Right renal cortex interstitium (tissue), 3 donors: ENCODE results near the gene SNN. TPM values are rescaled to one million over a fixed set of nuclear protein-coding genes. Genes with fewer than 3 reads are reported as not detected.
A peak's percentile ranks its signal among the peaks of the same experiment; 100 is the strongest.

ENCODE experiments used
- DNase-seq, 3 donors: peaks; one replicate each; pipeline ENCODE4 v3.0.0-alpha.2; 2013; ENCODE audit warnings: low read depth in 3 of 3, low spot score in 2 of 3
- polyA plus RNA-seq, 3 donors: library from polyadenylated mRNA; unstranded; fragments of 120-200 nt; gene quantifications; one replicate each; pipeline ENCODE4 v1.2.1, GENCODE V29; 2013; ENCODE audit not compliant: insufficient read length in 3 of 3

Gene SNN
- polyA plus RNA-seq = 10 to 100 TPM; 37.9 to 41.3 (median 38.1) TPM

GRCh38 chr16:11667824-11668622 is at the start of gene SNN:
Gene SNN (plus strand): TSS chr16:11668455. CDS start chr16:11676060, 7,605 bp downstream.
- peak in 2 of 3 donors; percentile 62 to 75 for DNase-seq

GRCh38 chr16:11619327-11619851 is 48.9 kb upstream of the SNN start:
- DNase-seq = no peak

DNA sequence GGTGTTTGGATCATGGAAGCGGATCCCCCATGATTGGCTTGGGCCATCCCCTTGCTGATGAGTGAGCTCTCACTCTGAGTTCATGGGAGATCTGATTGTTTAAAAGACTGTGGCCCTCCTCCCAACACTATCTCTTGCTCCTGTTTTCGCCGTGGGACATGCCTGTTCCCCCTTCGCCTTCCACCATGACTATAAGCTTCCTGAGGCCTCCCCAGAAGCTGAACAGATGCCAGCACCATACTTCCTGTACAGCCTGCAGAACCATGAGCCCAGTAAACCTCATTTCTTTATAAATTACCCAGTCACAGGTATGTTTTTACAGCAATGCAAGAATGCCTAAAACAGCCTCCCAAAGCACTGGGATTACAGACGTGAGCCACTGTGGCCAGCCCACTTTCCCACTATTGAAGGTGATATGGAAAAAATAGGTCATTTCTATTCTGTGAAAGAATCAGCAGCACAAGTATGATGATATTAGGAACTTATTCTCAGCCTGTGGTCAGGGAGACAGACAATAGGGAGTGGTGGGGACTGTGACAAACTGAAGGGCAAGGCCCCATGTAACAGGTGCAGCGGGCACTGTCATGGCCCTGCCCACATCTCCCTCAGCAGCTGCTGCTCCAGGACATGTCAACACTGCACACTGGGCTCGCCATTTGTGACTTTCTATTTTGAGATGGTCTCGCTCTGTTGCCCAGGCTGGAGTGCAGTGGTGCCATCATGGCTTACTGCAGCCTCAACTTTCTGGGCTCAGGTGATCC is 47.8 kb upstream of the SNN start:
- DNase-seq = no peak

DNA sequence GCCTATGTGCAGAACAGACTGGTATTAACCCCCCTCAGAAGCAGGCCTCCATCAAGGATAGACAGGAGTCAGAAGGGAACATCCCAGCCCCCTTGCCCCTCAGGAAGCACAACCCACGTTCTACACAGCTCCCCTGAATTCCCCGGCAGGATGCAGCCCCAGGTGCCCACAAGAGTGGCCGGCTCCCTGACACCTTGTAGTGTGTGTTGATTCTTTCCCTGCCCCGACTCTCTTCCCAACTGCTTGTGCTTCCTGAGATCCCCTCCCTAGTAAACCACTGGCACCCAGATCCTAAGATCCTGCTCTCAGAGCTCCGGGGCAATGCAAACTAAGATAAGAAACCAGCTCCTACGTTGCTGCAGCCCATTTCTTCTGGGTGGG is 46.7 kb upstream of the SNN start:
- DNase-seq = no peak

GRCh38 chr16:11621920-11622651 is 46.2 kb upstream of the SNN start:
- DNase-seq = no peak

DNA sequence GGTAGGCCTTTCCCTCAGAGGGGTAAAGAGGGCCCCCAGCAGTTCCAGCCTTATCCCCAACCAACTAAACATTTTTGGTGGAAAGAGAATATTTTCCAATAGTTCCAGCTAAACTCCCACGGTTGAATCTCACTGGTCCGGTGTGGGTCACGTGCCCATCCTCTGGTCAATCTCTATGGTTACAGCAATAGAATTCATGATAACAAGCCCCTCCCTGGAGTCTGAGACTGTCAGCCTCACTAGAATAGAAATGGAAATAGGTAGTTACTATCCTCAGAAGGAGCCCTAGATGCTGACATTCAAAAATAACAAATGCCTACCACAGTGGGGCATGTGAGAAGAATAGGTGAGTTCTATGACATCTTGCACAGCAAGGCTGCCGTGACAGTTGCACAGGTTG is 44.0 kb upstream of the SNN start:
- no peak for DNase-seq

DNA sequence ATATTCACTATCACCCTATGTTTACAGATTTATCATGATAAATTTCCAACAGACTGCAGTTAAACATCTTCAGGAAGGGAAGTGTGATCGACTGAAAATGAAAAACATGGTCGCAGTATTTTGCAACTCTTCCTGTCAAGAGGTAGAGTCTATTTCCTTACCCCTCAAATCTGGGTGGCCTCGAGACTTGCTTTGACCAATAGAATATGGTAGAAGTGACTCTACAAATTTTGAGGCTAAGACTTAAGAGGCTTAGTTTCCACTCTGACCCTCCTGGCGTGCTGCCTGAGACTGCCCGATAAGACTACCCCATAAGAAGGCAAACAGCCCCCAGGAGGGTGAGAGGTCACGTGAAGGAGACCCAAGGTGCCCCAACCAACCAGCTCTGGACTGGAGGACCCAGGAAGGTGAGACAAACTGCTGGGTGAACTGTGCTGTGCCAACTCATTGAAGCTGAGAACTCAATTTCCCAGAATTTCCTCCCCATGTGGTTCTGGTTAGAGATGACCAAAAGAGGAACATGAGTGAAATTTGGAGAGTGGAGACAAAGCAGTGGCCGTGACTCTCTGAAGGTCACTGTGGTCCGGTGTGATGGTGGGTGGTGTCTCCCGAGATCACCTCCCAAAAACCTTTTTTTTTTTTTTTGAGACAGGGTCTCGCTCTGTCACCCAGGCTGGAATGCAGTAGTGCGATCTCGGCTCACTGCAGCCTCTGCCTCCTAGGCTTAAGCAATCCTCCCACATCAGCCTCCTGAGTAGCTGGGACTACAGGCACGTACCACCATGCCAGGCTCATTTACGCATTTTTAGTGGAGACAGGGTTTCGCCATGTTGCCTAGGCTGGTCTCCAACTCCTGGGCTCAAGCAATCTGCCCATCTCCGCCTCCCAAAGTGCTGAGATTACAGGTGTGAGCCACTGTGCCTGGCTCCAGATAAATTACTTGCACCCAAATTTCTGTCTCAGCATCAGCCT is 43.3 kb upstream of the SNN start:
- no peak for DNase-seq

DNA sequence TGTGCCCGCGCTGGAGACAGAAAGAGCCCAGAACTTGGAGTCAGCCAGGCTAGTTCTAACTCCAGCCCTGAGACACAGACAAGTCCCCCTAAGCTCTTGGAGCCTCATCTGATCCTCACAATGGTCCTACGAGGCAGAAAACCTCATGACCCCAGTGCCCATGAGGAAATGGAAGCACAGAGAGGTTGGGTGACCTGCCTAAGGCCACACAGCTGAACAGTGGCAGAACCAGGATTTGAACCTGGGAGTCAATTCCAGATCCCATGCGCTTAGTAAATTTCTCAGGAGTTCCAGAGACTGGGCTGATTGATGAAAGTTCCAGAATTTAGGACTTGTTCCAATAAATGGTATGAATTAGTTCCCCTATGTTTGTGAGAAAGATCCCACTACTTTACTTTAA is 42.5 kb upstream of the SNN start:
- no peak for DNase-seq

- no peak for DNase-seq
These were observed 41.5 kb upstream of the SNN start for GRCh38 chr16:11626657-11627291.

DNA sequence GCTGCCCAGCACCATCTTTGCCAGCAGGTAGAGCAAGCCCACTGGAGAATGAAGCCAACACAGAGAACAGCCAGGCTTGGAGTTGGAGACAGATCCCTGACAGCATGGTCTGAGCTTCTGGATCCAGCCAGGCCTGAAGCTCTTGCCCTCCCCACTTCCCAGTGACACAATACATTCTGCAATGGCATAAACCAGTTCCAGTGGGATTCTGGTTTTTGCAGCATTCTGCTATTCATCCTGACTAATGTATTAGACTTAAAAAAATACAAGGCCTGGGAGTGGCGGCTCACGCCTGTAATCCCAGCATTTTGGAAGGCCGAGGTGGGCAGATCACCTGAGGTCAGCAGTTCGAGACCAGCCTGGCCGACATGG is 41.0 kb upstream of the SNN start:
- no peak for DNase-seq

DNA sequence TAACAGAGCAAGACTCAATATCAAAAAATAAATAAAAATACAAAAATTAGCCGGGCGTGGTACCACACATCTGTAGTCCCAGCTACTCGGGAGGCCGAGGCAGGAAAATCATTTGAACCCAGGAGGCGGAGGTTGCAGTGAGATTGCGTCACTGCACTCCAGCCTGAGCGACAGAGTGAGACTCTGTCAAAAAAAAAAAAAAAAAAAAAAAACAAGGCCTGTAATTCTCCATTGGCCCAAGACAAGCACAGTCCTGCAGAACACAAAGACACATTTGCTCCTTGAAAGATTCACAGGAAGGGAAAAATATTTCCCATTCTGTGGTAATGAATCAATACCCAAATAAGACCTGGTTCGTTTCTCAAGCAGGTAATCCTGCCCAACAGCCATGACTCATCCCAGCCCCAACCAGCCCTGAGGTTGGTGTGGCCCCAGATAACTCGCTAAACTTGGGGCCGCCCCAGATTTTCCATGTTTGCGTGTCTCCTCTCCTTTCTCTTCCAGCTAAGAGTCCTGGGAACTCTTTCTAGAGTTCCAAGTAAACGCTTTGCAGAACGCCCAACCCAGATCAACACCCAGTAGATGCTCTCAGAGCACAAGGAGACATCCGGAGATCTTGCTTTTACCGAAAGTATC is 40.3 kb upstream of the SNN start:
- DNase-seq = no peak

GRCh38 chr16:11629071-11630030 is 38.9 kb upstream of the SNN start:
- no peak for DNase-seq

GRCh38 chr16:11630046-11630767 is 38.0 kb upstream of the SNN start:
- no peak for DNase-seq

GRCh38 chr16:11630768-11631056 is 37.5 kb upstream of the SNN start:
- no peak for DNase-seq

GRCh38 chr16:11631214-11631613 is 37.0 kb upstream of the SNN start:
- no peak for DNase-seq

GRCh38 chr16:11632455-11632939 is 35.8 kb upstream of the SNN start:
- DNase-seq = no peak

DNA sequence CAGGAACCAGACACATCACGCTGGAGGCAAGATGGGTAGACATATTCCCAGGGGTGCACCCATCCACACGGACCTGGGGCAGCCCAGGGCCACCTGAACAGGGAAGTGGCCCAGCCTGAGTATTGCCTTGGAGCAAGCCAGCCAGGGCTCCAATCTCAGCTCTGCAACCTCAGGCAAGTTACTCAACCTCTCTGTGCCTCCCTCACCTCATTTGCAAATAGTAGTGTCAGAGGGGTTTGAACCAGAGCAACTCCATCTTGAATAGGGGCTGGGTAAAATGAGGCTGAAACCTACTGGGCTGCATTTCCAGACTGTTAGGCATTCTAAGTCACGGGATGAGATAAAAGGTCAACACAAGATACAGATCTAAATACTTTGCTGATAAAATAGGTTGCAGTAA is 35.1 kb upstream of the SNN start:
- no peak for DNase-seq
